ENCODE results near the gene NSL1. TPM values are rescaled to one million over a fixed set of nuclear protein-coding genes. Genes with fewer than 3 reads are reported as not detected.
A peak's percentile ranks its signal among the peaks of the same experiment; 100 is the strongest.

The NSL1 gene
- total and polyA plus RNA-seq, 11 donors = 9.8 to 38.0 (median 24.9) TPM

DNA sequence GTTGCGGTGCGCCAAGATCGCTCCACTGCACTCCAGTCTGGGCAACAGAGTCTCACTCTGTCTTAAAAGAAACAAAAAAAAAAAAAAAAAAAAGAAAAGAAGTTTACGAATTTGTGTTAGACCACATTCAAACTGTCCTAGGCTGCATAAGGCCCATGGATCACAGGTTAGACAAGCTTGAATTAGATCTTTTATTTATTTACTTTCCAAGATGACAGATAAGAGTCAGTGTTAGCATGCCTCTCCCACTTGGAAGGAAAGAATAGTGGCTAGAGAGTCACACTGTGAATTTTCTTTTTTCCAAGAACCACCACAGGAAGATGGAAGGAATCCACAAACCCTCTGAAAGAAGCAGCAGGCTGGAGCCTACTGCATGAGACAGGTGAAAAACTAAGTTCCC lies 29.3 kb downstream of the NSL1 start:
- Histone ChIP-seq H3K27me3 (no peaks in the 10 kb centered on the region), H3K9me3 (peaks cover 0 to 13% (median under 1%) of the 10 kb centered on the region in 12 donors), H3K36me3 (peaks cover 0 to 18% (median 0%) of the 10 kb centered on the region in 9 donors), H3K4me1 (peaks cover 0 to 7% (median 0%) of the 10 kb centered on the region in 12 donors), H3K27ac (no peak overlapping the region), H3K4me3 (no peak overlapping the region)
- ATAC-seq (no peak), DNase-seq (no peak)
- TF ChIP-seq, protein P1, sequence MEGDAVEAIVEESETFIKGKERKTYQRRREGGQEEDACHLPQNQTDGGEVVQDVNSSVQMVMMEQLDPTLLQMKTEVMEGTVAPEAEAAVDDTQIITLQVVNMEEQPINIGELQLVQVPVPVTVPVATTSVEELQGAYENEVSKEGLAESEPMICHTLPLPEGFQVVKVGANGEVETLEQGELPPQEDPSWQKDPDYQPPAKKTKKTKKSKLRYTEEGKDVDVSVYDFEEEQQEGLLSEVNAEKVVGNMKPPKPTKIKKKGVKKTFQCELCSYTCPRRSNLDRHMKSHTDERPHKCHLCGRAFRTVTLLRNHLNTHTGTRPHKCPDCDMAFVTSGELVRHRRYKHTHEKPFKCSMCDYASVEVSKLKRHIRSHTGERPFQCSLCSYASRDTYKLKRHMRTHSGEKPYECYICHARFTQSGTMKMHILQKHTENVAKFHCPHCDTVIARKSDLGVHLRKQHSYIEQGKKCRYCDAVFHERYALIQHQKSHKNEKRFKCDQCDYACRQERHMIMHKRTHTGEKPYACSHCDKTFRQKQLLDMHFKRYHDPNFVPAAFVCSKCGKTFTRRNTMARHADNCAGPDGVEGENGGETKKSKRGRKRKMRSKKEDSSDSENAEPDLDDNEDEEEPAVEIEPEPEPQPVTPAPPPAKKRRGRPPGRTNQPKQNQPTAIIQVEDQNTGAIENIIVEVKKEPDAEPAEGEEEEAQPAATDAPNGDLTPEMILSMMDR (IDR thresholded peaks at IDR 0.05) = no peak
- no peak for TF ChIP-seq POLR2A (IDR thresholded peaks at IDR 0.05)
- 95 to 100% (median 97%) methylated on average over 4 of the region's 4 CpGs for WGBS, 4 donors
- intact Hi-C loops (cut with DNase I) = loop anchor here in 1 of 10 donors (10.0 kb wide), 1 partner anchor 277 kb away; no protein-coding TSS in a partner anchor

- no peak overlapping the region for H3K4me3 ChIP-seq
- no peaks in the 10 kb centered on the region for H3K27me3 ChIP-seq
- 91 to 96% (median 95%) methylated on average over 4 to 10 of the region's 10 CpGs for WGBS, 4 donors
- DNase-seq = no peak
- H3K4me1 ChIP-seq = peaks cover 0 to 7% (median 0%) of the 10 kb centered on the region in 12 donors
- H3K9me3 ChIP-seq = no peaks in the 10 kb centered on the region
- peaks cover 0 to 11% (median 0%) of the 10 kb centered on the region in 9 donors for H3K36me3 ChIP-seq
- TF ChIP-seq, protein P1 (IDR thresholded peaks at IDR 0.05) = peak in 3 of 12 donors; percentile 14 to 24 (median 24)
- TF ChIP-seq POLR2A (IDR thresholded peaks at IDR 0.05) = no peak
- peak in 2 of 4 donors; percentile 49 to 65 for ATAC-seq
- intact Hi-C loops (cut with DNase I) = loop anchor here in 1 of 10 donors (10.0 kb wide), 1 partner anchor 275 kb away; no protein-coding TSS in a partner anchor
- no peak overlapping the region for H3K27ac ChIP-seq
These were observed 31.3 kb downstream of the NSL1 start for GRCh38 chr1:212760126-212760823.

- no peak for DNase-seq
- Histone ChIP-seq H3K9me3 (no peaks in the 10 kb centered on the region), H3K4me3 (no peak overlapping the region), H3K27ac (no peak overlapping the region), H3K27me3 (no peaks in the 10 kb centered on the region), H3K4me1 (peaks cover 0 to 12% (median 4%) of the 10 kb centered on the region in 12 donors), H3K36me3 (peaks cover 0 to 11% (median 0%) of the 10 kb centered on the region in 9 donors)
- peak in 2 of 4 donors; percentile 18 to 44 for ATAC-seq
- TF ChIP-seq POLR2A (IDR thresholded peaks at IDR 0.05) = no peak
- TF ChIP-seq, protein P1 (IDR thresholded peaks at IDR 0.05) = no peak
- intact Hi-C loops (cut with DNase I) = loop anchor here in 1 of 10 donors (10.0 kb wide), 1 partner anchor 275 kb away; no protein-coding TSS in a partner anchor
- WGBS, 4 donors = 90 to 99% (median 95%) methylated on average over 3 to 5 of the region's 5 CpGs
These were observed 31.9 kb downstream of the NSL1 start for GRCh38 chr1:212759683-212760082.

- DNase-seq (peak in 1 of 5 donors; percentile 39), ATAC-seq (peak; percentile 57 to 88 (median 76))
- H3K27me3 ChIP-seq = no peaks in the 10 kb centered on the region
- H3K36me3 ChIP-seq = no peaks in the 10 kb centered on the region
- no peak for TF ChIP-seq POLR2A (IDR thresholded peaks at IDR 0.05)
- TF ChIP-seq, protein P1 (IDR thresholded peaks at IDR 0.05) = no peak
- H3K27ac ChIP-seq = peak overlapping the region in 1 of 12 donors; percentile 84
- H3K4me3 ChIP-seq = no peak overlapping the region
- WGBS, 4 donors = 58 to 66% (median 65%) methylated on average over 1 of the region's 1 CpG
- H3K4me1 ChIP-seq = peaks cover 0 to 53% (median 16%) of the 10 kb centered on the region in 12 donors
- H3K9me3 ChIP-seq = no peaks in the 10 kb centered on the region
- intact Hi-C loops (cut with DNase I) = no loop called here
These were observed 36.9 kb downstream of the NSL1 start for GRCh38 chr1:212754680-212755079.

Measured in heart left ventricle (tissue), 16 donors.